Right ventricle myocardium superior (tissue), 1 donor: Measurements from ENCODE around the gene STRBP. TPM values are rescaled to one million over a fixed set of nuclear protein-coding genes. Genes with fewer than 3 reads are reported as not detected.

ENCODE experiments used
- ATAC-seq: fragments of 200-7000 bp; cut with Tn5 transposase; one replicate; pipeline ENCODE4 v1.9.1; 2020; ENCODE audit warnings: mild to moderate bottlenecking; ENCODE audit not compliant: poor library complexity
- DNase-seq: peaks from one replicate; pipeline ENCODE4 v3.0.0-alpha.2; 2020
- intact Hi-C: fragments of 100-400 bp; cut with DNase I; formaldehyde crosslinking; loops from one replicate; pipeline ENCODE4 v1.11.2; 2022
- total RNA-seq: library from RNA; stranded (reverse); fragmentation: NEBNext Ultra II Directional; extraction: Animal tissue kit (Norgen Biotek cat#: 25700); gene quantifications from one replicate; pipeline ENCODE4 v1.2.1, GENCODE V29; 2021
- donor health status: DM: no; HTN: yes; CAD: no; lungs with severe emphysema.

The STRBP gene
- total RNA-seq, 1 donor from 2014 or later, result 20.3 TPM

DNA sequence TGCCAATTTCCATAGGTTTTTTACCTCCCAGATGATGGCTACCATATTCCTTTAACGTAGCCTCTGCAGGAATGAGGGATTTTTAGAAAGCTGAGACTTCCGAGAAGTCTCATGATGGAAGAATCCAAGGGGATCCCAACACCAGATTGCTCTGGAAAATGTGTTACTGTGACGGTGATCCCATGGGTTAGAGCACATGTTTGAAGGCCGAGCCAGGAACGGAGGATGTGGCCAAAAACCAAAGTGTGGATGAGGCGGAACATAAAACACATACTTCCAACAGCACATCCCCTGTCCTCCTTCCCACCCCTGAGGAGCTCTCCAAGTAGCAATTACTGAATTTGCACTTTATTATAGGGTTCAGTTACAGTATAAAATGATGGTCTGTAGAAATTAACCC is 152.3 kb downstream of the STRBP start:
- intact Hi-C loops, result no loop called here
- DNase-seq, result no peak
- no peak for ATAC-seq

DNA sequence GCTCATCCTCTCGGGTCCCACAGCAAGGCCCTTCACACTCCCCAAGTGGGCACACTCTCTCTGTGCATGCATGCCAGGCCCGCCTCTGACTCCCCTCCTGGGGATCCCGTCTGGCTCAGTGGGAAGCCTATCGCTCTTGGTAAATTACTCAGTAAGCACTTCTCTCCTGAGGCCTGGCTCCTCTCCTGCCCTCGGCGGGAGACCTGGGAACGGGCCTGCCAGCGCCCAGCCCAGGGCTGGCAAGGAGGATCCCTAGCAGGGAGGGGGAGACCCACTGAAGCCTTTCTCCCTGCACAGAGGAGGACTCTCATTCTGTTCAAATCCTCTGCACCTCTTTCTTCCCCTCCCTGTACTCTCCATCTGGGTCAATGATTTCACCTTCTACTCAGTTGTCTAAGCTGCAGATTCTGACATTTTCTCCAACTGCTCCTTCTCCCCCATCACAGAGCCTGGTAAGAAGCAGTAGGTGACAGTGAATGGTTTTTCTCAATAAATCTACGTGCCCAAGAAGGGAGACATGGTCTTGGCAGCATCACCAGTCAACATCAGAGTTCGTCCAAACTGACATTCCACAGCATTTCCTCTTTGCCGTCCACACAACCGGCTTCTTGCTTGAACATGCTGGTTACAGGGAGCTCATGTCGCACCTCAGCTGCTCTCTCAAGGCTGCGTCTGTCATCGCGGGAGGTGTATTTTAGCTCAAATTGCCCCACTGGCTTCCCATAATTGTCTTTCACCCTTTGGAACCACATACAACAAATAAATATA is 153.1 kb downstream of the STRBP start:
- peak; percentile 64 for ATAC-seq
- DNase-seq, result peak; percentile 59

DNA sequence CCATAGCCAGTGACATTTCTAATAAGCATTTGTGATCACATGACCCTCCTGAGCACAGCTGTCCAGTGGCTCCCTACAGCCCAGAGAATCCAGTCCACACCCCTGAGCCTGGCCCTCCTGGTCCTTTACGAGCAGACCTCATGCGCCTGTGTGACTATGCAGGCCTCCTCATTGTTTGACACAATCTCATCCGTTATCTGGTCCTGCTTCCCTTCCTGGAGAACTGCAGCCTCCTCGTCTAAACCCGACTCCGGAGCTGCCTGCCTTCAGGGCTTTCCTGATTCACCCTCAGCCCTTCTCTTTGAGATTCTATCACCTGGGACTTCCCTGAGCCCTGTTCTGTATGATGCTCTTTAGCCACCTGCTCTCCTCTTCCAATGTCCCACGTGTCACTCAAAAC is 155.2 kb downstream of the STRBP start:
- ATAC-seq (no peak), DNase-seq (no peak)
- intact Hi-C loops, result no loop called here

More for the DNA sequence above, 153.1 kb downstream of the STRBP start:
- intact Hi-C loops, result no loop called here

DNA sequence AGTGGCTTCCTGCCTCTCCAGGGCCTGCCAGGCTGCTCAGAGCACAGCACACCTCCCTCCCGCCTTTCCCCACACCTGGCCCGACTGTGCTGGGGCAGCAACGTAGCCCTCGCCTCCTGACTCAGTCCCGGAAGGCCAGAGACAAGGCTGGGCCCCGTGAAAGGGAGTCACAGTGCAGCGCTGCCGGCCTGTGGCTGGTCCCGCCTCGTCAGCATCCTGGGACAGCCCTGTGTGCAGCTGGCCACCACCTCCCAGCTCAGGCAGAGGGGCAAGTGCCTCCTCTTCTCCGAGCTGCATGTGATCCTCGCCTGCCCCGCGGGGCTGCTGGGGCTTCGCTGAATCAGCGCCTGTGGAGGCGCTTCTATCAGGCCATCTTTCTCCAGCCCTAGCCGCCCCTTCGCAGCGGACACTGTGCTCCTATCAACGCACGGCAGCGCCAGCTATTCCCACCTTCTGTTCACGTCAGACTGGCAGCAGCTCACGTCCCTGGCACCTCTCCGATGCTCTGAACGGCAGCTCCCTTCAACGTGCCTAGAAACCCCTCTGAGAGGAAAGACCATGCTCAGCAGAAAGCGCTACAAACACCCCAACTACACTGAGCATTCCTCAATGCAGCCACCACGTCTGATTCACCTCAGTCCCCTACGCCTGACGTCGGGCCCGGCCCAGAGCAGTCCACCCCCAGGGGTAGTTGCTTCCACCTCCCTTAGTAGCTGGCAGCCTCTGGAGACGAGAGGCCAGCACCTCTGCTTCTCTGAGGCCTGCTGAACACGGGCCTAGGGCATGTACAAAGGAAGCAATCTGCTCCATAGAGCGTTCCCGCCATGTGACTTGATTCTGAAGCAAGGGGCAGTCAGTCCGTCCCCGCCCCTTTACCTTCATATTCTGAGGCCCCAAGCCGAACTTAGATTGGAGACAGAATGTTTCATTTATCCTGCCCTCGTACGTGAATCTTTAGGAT is 156.1 kb downstream of the STRBP start:
- DNase-seq (no peak), ATAC-seq (peak; percentile 26)
- intact Hi-C loops, result no loop called here

DNA sequence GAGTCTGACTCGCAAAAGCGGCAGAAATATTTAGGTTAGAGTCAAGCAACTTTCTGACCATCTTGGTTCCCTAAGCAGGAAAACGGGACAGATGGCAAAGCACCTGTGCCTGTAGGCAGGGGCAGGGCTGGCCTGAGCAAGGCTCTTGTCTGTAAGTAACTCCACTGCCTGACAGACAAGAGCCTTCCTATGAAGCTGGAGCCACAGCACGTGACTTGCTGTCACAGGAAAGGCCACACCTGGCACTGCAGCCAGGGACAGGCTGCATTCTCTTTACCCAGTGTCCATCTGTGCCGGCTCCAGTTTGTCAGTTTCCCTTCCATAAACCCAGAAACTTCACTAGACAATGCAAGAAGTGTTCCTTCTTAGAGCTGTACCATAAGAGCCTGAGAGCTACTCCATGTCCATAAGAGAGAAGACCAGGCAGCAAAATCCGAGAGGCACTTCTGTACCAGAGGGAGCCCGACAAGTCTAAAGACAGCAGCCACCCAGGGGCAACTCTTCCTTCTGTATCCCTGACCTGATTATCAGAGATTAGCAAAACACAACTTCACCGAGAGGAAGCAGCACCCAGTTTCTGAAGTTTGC is 156.9 kb downstream of the STRBP start:
- intact Hi-C loops, result no loop called here

DNA sequence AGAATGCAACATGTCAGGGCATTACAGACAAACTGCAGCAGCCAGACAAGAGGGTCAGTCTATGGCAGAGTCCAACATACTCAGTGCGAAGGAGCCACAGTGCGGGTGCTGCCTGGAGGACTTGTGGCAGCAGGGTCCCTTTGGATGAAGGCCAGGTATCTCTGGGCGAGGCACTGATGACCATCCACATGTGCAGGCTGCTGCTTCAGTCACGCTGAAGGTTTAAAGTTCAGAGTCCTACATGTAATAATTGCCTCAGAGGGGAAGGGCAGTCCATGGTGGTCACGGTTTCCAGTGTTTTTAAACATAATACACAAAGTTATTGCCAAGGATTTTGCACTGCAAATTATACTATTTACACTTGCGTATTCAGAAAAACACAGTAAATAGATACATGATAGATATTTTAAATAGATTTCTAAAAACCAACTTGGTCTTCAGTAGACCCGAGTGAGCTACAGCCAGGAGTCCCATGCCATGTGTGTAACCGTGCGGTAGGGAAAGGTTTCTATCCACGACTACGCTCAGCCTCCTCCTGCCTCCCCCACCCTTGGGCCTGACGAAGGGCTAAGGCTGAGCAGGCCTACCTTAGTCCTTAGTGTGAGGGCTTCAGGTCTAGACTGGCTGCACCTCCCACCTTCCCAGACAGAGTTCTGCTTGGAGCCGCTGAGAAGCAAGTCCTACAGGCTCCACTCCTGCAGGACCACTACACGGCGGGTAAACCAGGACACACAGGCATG is 158.7 kb downstream of the STRBP start:
- ATAC-seq (peak; percentile 11), DNase-seq (no peak)
- intact Hi-C loops, result no loop called here

More for the DNA sequence above, 156.9 kb downstream of the STRBP start:
- DNase-seq (no peak), ATAC-seq (peak; percentile 62)

DNA sequence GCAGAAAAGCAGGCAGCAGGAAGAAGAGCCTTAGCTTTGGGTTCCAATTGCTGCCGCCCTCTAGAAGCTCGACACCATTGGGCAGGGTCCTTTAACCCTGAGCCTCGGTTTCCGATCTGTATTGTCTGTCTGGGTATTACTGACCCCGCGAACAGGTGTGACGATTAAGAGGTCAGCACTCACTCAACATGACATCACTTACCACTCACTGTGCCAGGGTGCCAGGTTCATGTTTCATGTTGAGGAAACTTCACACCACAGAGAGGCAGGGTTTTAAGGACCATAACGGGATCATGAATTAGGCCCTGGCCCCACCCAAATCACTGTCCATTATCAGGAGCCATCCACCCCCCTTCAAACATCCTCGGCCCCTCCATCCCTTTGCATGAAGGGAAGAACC is 159.4 kb downstream of the STRBP start:
- DNase-seq (no peak), ATAC-seq (no peak)
- intact Hi-C loops, result no loop called here

DNA sequence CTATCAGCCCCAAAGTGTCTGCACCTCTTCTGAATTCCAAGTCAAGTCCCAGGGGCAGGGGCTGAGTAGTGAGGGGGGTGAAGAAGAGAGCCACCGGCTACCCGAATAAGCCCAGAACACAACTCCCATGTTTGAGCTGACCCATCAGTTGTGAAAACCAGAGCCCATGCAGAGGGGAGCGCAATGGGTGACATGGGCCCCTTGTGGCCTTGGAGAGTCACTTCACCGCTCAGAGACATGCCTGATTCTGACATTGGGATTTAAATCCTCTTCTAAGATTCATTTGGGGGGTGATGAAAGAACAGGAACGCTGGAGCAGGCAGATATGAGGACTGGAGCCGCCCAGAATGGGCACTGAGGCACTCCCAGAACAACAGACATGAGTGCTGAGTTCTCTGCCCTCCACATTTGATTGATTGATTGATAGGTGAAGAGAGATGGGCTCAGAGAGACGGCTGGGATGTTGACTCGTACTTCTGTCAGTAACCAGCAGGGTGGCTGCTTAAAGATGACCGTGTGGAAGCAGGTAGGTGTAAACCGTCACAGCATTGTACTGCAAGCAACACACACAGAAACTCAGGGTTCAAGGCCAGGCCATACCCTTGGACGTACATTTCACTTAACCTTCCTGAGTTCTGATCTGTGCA is 160.6 kb downstream of the STRBP start:
- no peak for ATAC-seq
- intact Hi-C loops, result no loop called here
- no peak for DNase-seq

DNA sequence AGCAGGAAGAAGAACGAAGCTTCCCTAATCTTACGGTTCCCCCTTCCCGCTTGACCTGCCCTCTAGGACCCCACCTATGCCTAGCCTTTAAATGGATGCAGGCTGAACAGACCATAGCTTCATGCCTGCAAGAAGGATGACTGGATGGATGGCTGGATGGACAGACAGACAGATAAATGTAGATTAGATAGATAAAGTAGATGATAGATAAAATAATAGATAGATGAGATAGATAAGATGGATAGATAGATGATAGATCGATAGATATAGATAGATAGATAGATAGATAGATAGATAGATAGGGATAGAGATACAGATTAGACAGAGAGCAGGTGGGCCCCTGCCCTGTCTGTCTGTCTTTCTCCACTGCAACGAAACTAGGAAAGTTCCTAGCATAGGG is 162.9 kb downstream of the STRBP start:
- intact Hi-C loops, result no loop called here
- ATAC-seq, result no peak
- DNase-seq, result no peak

DNA sequence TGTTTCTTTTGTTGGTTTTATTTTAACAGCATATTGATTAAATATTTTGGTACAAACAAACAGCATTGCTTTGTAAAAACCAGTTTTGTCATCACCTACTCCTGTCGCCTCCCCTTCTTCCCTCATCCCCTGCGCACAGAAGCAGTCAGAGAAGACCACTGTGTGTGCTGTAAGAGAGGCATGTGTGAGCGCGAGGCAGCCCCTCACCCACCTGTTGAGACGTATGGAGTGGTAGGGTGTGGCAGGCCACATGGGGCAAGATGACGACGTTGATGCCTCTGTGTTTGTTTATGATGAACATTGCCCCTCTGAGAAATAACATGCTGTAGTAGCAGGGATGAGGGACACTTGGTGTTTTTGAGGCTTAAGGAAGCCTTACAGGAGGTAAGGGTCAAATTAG is 163.6 kb downstream of the STRBP start:
- intact Hi-C loops, result no loop called here
- ATAC-seq, result no peak
- DNase-seq, result no peak

DNA sequence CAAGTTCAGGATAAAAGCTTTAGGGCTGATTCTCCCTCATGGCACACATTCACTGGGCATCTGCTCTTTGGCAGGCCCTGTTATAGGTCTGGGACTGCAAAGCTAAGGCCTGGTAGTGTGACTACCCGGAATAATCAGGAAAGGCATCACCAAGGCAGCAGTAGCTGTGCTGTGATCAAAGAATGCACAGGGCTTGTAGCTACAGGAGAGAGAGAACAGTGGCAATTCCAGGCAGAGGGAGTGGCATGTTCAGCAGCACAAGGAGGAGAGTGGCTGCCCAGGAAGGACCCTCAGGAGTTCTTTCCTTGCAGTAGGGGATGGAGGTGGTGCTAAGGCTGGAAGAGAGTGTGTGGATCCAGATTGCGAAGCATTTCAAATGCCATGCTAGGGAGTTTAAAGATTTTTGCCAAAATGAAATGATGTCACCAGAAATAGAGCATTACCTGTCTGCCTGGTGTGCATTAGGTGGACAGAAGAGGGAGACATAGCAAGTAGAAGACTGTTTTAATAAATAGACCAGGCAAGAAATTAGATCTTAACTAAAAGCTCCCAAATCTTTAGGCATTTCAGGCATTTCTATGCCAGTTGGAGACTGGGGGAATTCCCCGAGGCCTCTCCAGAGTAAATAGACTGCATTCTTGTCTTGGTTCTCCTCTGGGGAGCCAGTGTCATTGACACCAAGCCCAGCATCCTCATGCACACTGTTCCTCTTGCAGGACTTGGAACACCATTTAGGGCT is 165.8 kb downstream of the STRBP start:
- ATAC-seq, result no peak
- DNase-seq, result no peak
- intact Hi-C loops, result no loop called here

DNA sequence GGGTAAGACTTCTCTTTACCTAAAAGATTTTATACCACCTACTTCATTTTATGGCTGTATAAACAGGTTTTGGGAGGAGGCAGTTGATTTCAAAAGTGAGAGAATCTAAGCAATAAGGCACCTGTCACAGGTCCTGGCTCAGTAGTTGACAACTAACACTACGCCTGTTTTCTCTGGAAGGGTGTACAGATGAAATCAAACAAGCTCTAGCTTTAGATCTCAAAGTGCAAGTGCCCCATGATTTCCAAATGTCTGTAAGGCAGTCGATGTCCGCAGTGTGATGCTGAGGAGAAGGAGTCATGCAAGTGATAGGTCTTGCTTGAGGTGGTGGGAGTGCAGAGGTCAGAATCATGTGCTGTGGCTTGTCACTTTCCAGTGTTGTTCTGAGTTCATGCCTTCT is 168.8 kb downstream of the STRBP start:
- intact Hi-C loops, result no loop called here
- DNase-seq (no peak), ATAC-seq (no peak)

DNA sequence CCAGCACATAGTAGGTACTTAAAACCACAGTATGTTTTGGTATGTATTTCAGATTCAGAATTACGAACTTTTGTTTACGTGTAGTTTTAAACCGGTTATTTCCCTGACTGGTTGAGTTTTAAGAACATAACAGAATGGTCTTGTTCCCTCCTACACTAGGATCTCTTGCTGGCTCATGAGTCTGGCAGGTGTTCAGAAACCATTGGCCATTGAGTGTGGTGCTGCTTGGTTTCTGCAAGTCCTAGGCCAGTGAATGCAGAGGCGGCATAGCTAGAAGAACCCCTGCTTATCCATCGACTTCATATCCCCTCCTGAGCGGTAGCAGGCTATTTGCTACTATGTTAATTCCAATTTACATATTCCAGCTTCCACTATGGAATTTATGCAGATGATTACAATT is 169.3 kb downstream of the STRBP start:
- intact Hi-C loops, result no loop called here
- ATAC-seq (no peak), DNase-seq (no peak)

DNA sequence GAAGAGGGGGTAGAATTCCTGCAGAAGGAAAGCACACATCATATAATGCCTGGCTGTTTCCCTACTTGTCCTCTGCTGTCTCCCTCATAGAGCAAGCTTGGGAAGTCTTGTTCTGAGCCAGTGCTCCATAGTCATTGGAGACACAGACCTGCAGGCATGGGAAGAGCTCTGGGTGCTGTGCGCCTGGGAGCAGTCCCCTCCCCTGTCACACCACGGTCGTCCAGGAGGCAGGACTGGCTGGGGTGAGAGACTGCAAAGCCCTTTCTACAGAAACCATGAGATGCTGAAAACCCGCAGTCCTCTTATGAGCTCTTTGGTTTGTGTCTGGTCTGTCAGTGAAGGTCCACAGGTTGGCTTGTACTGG is 170.3 kb downstream of the STRBP start:
- intact Hi-C loops, result no loop called here
- DNase-seq (no peak), ATAC-seq (no peak)

DNA sequence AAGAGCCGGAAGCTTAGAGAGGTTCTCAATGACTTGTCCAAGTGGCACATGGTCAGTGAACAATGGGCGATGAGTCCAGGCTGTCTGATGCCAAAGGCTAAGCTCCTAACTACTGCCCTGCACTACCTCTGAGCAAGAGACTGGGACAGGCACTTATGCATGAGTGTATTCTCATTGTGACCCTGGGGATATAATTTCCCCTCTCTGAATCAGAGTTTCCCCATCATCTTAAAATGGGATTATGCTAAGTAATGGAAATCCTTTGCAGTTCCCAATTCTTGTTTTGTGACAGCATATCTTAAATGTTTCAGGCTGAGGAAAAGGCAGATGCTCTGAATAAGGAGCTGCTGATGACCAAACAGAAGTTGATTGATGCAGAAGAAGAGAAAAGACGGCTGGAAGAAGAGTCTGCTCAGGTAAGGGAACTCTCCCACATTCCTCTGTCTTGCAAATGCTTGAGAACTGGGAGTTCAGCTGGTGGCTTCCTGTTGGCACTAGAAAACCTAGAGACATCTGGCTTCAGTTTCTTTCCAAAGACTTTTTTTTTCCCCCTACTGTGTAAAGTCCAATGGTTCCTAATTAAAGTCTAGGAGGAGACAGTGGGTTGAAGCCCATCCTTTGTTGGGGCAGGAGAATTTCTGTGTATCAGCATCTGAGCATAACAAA is 170.8 kb downstream of the STRBP start:
- DNase-seq (no peak), ATAC-seq (no peak)
- intact Hi-C loops, result no loop called here

DNA sequence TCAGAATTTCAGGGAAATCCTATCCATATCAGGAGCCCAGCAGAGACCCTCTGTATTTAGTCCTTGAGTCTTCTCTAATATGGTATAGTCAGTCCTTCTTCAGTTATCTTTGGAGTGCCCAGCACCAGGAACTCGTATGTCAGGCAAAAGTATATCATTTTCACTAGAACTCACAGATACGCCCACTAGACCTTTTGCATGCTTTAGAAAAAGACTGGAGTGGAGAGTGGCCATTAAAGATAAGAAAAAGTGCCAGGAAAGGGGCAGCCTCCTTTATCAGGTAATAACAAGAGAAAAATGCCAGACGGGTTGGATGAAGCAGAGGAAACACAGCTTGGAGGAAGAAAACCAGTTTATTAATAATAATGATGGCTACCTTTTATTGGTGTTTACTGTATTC is 171.4 kb downstream of the STRBP start:
- no peak for ATAC-seq
- DNase-seq, result no peak
- intact Hi-C loops, result no loop called here

DNA sequence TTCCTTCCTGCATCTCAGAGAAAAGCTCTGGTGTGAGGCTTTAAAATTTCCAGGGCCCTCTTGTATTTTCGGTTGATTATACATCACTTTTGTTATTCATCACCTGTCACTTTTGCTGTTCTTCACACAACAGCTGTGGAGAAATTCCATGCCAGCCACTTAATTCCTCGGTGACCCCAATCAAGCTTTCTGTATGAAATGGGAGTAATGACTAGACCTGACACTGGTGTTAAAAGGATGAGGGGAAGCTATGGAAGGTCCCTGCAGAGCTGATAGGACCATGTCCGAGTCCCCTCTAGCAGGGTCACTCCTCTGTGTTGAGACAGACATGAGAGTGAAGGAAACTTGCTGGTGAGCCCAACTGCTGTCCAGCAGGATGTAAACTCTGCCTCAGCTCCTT is 175.2 kb downstream of the STRBP start:
- ATAC-seq (no peak), DNase-seq (no peak)
- intact Hi-C loops, result no loop called here
